ENCODE results near the gene HAND2. TPM values are rescaled to one million over a fixed set of nuclear protein-coding genes. Genes with fewer than 3 reads are reported as not detected.

Gene HAND2
- total RNA-seq, 1 donor from 2014 or later = 26.0 TPM

- DNase-seq (ENCODE audit: extremely low spot score in 2 of 2) = no peak
- Histone ChIP-seq H3K4me3 (peak overlapping the region; percentile 56 to 66), H3K9me3 (no peaks in the 10 kb centered on the region), H3K27me3 (no peaks in the 10 kb centered on the region), H3K27ac (peak overlapping the region; percentile 90), H3K36me3 (no peaks in the 10 kb centered on the region), H3K4me1 (peaks cover 39% of the 10 kb centered on the region)
- intact Hi-C loops (cut with DNase I) = no loop called here
- no peak for TF ChIP-seq POLR2A (IDR thresholded peaks at IDR 0.05)
- no peak for TF ChIP-seq POLR2AphosphoS5 (IDR thresholded peaks at IDR 0.05; ENCODE audit: insufficient read depth in 1 of 2, low read depth in 1 of 2)
- no peak for TF ChIP-seq CTCF (IDR thresholded peaks at IDR 0.05)
These were observed 3.3 kb downstream of the HAND2 start for GRCh38 chr4:173526724-173527102.

- Histone ChIP-seq H3K4me3 (peak overlapping the region in 1 of 2 donors; percentile 56), H3K27me3 (no peaks in the 10 kb centered on the region), H3K36me3 (no peaks in the 10 kb centered on the region), H3K4me1 (peaks cover 39% of the 10 kb centered on the region), H3K9me3 (no peaks in the 10 kb centered on the region), H3K27ac (peak overlapping the region; percentile 90)
- intact Hi-C loops (cut with DNase I) = no loop called here
- no peak for TF ChIP-seq POLR2A (IDR thresholded peaks at IDR 0.05)
- no peak for TF ChIP-seq POLR2AphosphoS5 (IDR thresholded peaks at IDR 0.05; ENCODE audit: insufficient read depth in 1 of 2, low read depth in 1 of 2)
- no peak for TF ChIP-seq CTCF (IDR thresholded peaks at IDR 0.05)
- DNase-seq (ENCODE audit: extremely low spot score in 2 of 2) = peak; percentile 46 to 60
These were observed 4.0 kb downstream of the HAND2 start for GRCh38 chr4:173526027-173526482.

GRCh38 chr4:173525118-173526011 lies 4.7 kb downstream of the HAND2 start:
- H3K4me1 ChIP-seq = peaks cover 39% of the 10 kb centered on the region
- H3K27me3 ChIP-seq = no peaks in the 10 kb centered on the region
- no peaks in the 10 kb centered on the region for H3K36me3 ChIP-seq
- H3K27ac ChIP-seq = peak overlapping the region; percentile 90
- no peaks in the 10 kb centered on the region for H3K9me3 ChIP-seq
- H3K4me3 ChIP-seq = peak overlapping the region in 1 of 2 donors; percentile 56
- peak; percentile 74 to 82 for DNase-seq (ENCODE audit: extremely low spot score in 2 of 2)
- TF ChIP-seq POLR2A (IDR thresholded peaks at IDR 0.05) (no peak), POLR2AphosphoS5 (IDR thresholded peaks at IDR 0.05; ENCODE audit: insufficient read depth in 1 of 2, low read depth in 1 of 2) (no peak), CTCF (IDR thresholded peaks at IDR 0.05) (no peak)
- intact Hi-C loops (cut with DNase I) = no loop called here

GRCh38 chr4:173524218-173525117 lies 5.6 kb downstream of the HAND2 start:
- intact Hi-C loops (cut with DNase I) = no loop called here
- no peaks in the 10 kb centered on the region for H3K36me3 ChIP-seq
- H3K9me3 ChIP-seq = no peaks in the 10 kb centered on the region
- DNase-seq (ENCODE audit: extremely low spot score in 2 of 2) = peak; percentile 72 to 88
- peak overlapping the region in 1 of 2 donors; percentile 56 for H3K4me3 ChIP-seq
- peaks cover 4% of the 10 kb centered on the region for H3K27me3 ChIP-seq
- TF ChIP-seq POLR2A (IDR thresholded peaks at IDR 0.05) (no peak), CTCF (IDR thresholded peaks at IDR 0.05) (no peak), POLR2AphosphoS5 (IDR thresholded peaks at IDR 0.05; ENCODE audit: insufficient read depth in 1 of 2, low read depth in 1 of 2) (no peak)
- H3K27ac ChIP-seq = peak overlapping the region; percentile 90
- peaks cover 41% of the 10 kb centered on the region for H3K4me1 ChIP-seq

Data from vagina (tissue), 2 donors.